GM12891 (cell line): Measurements from ENCODE around the gene UBALD2.

Source experiments
- PAX5 ChIP-seq: IDR thresholded peaks from 2 replicates; pipeline ENCODE4 v1.6.1; 2011; ENCODE audit warnings: low read length, moderate library complexity, mild to moderate bottlenecking; ENCODE audit not compliant: insufficient read depth, severe bottlenecking
- POLR2A ChIP-seq: IDR thresholded peaks from 2 replicates; pipeline ENCODE4 v1.6.1; 2011; ENCODE audit warnings: low read depth, low read length, control low read depth
- POLR2AphosphoS5 ChIP-seq: IDR thresholded peaks from 2 replicates; pipeline ENCODE4 v1.6.1; 2011; ENCODE audit warnings: low read depth, low read length, control low read depth
- POU2F2 ChIP-seq: IDR thresholded peaks from 2 replicates; pipeline ENCODE4 v1.6.1; 2011; ENCODE audit warnings: low read depth, mild to moderate bottlenecking, control low read depth, low read length, moderate library complexity
- SPI1 ChIP-seq: IDR thresholded peaks from 2 replicates; pipeline ENCODE4 v1.6.1; 2011; ENCODE audit warnings: low read depth, low read length, control low read depth

DNA sequence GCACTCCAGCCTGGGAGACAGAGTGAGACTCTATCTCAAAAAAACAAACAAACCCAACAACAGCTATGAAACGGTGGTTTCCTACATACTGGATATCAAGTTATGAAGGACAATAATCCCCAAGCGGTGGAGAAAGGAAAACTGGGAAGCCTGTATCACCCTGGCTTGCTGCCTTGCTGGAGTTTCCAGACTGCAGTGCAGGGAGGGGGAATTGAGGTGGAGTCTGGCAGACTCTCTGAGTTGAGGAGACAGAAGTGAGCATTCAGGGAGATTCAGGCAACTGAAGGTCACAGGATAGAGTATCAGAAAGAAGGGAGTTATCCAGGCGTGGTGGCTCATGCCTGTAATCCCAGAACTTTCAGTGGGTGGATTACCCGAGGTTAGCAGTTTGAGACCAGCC lies 31.0 kb downstream of the UBALD2 start:
- TF ChIP-seq POU2F2 (no peak), POLR2A (no peak), PAX5 (no peak), POLR2AphosphoS5 (no peak), SPI1 (no peak)
